Measurements from ENCODE around the gene ABI3BP. TPM values are rescaled to one million over a fixed set of nuclear protein-coding genes. Genes with fewer than 3 reads are reported as not detected.

ABI3BP gene
- total and polyA plus RNA-seq, 4 donors: 5.4 to 49.5 (median 39.3) TPM

DNA sequence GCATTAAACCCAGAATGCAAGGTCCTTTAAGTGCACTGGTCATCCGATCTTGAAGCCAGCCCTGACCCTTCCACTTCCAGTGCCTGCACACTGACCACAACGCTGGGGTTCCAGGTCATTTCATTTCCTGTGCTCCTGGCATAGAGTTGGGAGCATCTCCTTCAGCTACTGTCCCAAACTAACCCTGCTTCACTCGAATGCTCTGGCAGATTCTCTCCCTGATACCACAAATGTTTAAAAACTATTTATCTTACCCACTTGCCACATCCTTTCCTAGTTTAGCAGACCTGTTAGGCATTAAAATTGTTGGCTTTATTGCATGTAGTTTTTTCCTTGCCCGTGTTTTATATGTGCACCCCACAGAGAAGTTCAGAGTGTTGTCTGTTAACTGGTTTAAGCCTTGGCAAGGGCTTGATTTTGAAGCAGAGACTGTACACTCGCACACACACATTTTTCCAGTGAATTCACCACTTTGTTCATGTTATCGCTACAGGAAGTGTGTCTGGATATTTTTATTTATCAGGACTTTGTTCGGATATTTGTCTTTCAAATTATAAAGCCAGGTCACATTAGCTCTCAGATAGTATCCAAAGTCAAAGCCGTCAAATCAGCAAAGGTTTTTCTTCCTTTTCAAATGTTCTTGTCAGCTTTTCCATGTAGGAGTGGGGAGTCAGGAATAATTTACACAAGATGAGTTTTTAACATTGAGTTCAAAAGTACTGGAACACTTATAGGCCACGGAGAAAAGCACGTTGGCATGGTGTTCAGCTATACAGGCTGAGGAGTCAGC is 77.3 kb downstream of the ABI3BP start:
- no peak for DNase-seq (ENCODE audit: low read depth in 4 of 6, low spot score in 6 of 6)
- Histone ChIP-seq H3K27me3 (ENCODE audit: control insufficient read depth, insufficient read depth, low read length) (no peaks in the 10 kb centered on the region), H3K4me1 (ENCODE audit: control insufficient read depth, insufficient read depth, low read length) (no peaks in the 10 kb centered on the region), H3K9me3 (ENCODE audit: control insufficient read depth, insufficient read depth, low read length) (no peaks in the 10 kb centered on the region), H3K36me3 (ENCODE audit: control insufficient read depth, insufficient read depth, low read length) (no peaks in the 10 kb centered on the region), H3K4me3 (ENCODE audit: low read depth, low read length) (no peak overlapping the region), H3K27ac (ENCODE audit: low read depth, low read length) (no peak overlapping the region)
- WGBS (ENCODE audit: insufficient coverage): 76% methylated on average over 4 of the region's 10 CpGs

GRCh38 chr3:100913870-100914648 is 79.2 kb downstream of the ABI3BP start:
- H3K4me1 ChIP-seq (ENCODE audit: control insufficient read depth, insufficient read depth, low read length): no peaks in the 10 kb centered on the region

DNA sequence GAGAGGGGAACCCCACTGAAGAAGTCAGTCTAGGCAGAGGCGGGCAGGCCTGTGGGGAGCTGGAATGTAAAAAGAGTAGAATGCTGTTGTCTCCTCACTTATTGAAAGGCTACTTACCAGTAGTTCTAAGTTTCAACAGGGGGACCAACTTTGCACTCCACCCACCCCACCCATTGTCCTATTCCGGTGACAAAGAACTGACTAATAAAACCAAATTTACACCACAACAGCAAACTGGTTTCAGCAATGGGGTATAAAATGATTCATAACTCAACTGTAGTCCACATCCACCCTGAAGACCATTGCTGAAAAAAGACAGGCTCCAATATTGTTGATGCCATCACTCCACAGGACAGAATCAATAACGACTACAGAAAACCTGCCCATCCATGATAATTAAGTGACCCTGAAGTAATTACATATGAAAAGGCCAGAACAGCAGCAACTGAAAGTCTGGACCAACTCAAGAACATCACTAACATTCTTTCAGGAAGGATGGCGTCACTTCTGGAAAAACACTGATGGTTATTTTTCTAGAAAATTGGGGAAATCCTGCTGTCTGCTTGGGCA is 80.2 kb downstream of the ABI3BP start:
- no peak overlapping the region for H3K4me3 ChIP-seq (ENCODE audit: low read depth, low read length)
- no peaks in the 10 kb centered on the region for H3K27me3 ChIP-seq (ENCODE audit: control insufficient read depth, insufficient read depth, low read length)
- H3K9me3 ChIP-seq (ENCODE audit: control insufficient read depth, insufficient read depth, low read length): no peaks in the 10 kb centered on the region
- H3K27ac ChIP-seq (ENCODE audit: low read depth, low read length): no peak overlapping the region
- no peaks in the 10 kb centered on the region for H3K36me3 ChIP-seq (ENCODE audit: control insufficient read depth, insufficient read depth, low read length)
- DNase-seq (ENCODE audit: low read depth in 4 of 6, low spot score in 6 of 6): no peak
- no peaks in the 10 kb centered on the region for H3K4me1 ChIP-seq (ENCODE audit: control insufficient read depth, insufficient read depth, low read length)
- no CpG with 5 or more reads among the region's 4 CpGs for WGBS (ENCODE audit: insufficient coverage)

More at GRCh38 chr3:100913870-100914648, 79.2 kb downstream of the ABI3BP start:
- no peak overlapping the region for H3K4me3 ChIP-seq (ENCODE audit: low read depth, low read length)
- no peak overlapping the region for H3K27ac ChIP-seq (ENCODE audit: low read depth, low read length)
- no peak for DNase-seq (ENCODE audit: low read depth in 4 of 6, low spot score in 6 of 6)
- H3K9me3 ChIP-seq (ENCODE audit: control insufficient read depth, insufficient read depth, low read length): no peaks in the 10 kb centered on the region
- H3K27me3 ChIP-seq (ENCODE audit: control insufficient read depth, insufficient read depth, low read length): no peaks in the 10 kb centered on the region
- 81% methylated on average over 3 of the region's 5 CpGs for WGBS (ENCODE audit: insufficient coverage)
- H3K36me3 ChIP-seq (ENCODE audit: control insufficient read depth, insufficient read depth, low read length): no peaks in the 10 kb centered on the region

DNA sequence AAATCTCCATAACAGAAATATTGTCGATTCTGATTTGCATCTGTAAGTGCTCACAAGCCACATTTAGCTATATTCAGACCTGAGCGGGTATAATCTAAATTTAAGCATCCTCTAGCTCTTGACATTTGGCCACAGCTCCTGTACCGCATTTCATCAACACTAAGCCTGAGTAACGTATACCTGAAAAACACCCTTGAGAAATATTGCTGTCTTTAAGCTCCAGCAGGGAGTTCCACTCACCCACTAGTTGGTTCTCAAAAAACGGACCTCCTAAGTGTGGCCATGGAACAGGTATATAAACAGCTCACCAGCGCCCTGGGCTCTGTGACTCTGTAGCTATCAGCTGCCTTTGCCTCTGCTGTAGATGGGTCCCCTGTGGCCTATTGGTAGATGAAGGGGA is 80.7 kb downstream of the ABI3BP start:
- 92% methylated on average over 6 of the region's 6 CpGs for WGBS (ENCODE audit: insufficient coverage)
- Histone ChIP-seq H3K9me3 (ENCODE audit: control insufficient read depth, insufficient read depth, low read length) (no peaks in the 10 kb centered on the region), H3K4me3 (ENCODE audit: low read depth, low read length) (no peak overlapping the region), H3K36me3 (ENCODE audit: control insufficient read depth, insufficient read depth, low read length) (no peaks in the 10 kb centered on the region), H3K27ac (ENCODE audit: low read depth, low read length) (no peak overlapping the region), H3K27me3 (ENCODE audit: control insufficient read depth, insufficient read depth, low read length) (no peaks in the 10 kb centered on the region), H3K4me1 (ENCODE audit: control insufficient read depth, insufficient read depth, low read length) (no peaks in the 10 kb centered on the region)
- DNase-seq (ENCODE audit: low read depth in 4 of 6, low spot score in 6 of 6): no peak

DNA sequence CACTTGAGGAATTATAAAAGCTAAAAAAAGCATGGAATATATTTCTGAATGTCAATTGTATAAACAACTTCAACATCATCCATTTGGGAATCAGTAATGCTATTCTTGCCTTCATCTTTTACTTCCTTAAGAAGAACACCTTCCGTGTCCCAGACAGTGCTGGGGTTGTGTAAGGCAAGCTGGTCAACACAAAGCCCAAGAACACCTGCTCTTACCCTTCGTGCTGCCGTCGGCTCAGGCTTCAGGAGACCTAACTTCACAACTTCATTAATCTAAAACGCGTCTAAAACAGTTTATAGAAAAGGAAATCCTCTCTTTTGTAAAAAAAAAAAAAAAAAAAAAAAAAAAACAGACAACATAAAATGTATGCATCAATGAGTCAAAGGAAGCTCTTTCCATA is 81.3 kb downstream of the ABI3BP start:
- H3K4me3 ChIP-seq (ENCODE audit: low read depth, low read length): no peak overlapping the region
- H3K27ac ChIP-seq (ENCODE audit: low read depth, low read length): no peak overlapping the region
- no peak for DNase-seq (ENCODE audit: low read depth in 4 of 6, low spot score in 6 of 6)
- H3K27me3 ChIP-seq (ENCODE audit: control insufficient read depth, insufficient read depth, low read length): no peaks in the 10 kb centered on the region
- no peaks in the 10 kb centered on the region for H3K4me1 ChIP-seq (ENCODE audit: control insufficient read depth, insufficient read depth, low read length)
- no peaks in the 10 kb centered on the region for H3K9me3 ChIP-seq (ENCODE audit: control insufficient read depth, insufficient read depth, low read length)
- no peaks in the 10 kb centered on the region for H3K36me3 ChIP-seq (ENCODE audit: control insufficient read depth, insufficient read depth, low read length)
- WGBS (ENCODE audit: insufficient coverage): 83% methylated on average over 1 of the region's 6 CpGs

DNA sequence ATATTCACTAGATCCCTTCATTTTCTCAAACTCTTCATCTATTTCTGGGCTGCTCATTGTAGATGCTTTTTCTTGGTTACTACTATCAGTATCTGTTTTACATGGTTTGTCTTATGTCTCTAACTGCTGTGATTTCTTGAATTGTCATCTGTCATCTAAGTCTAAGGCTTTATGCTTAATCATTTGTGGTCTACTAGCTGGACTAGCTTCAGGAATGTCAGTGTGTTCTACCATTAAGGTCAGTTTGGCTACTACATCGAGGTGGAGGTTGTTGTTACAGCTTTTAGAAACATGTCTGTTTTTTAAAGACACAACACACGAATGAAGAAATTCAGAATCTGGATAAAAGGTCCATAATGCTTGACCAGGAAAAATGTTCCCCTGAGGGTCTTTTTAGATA is 82.2 kb downstream of the ABI3BP start:
- no peak overlapping the region for H3K27ac ChIP-seq (ENCODE audit: low read depth, low read length)
- no peaks in the 10 kb centered on the region for H3K9me3 ChIP-seq (ENCODE audit: control insufficient read depth, insufficient read depth, low read length)
- DNase-seq (ENCODE audit: low read depth in 4 of 6, low spot score in 6 of 6): no peak
- no peaks in the 10 kb centered on the region for H3K27me3 ChIP-seq (ENCODE audit: control insufficient read depth, insufficient read depth, low read length)
- H3K4me1 ChIP-seq (ENCODE audit: control insufficient read depth, insufficient read depth, low read length): no peaks in the 10 kb centered on the region
- no CpG with 5 or more reads among the region's 2 CpGs for WGBS (ENCODE audit: insufficient coverage)
- no peaks in the 10 kb centered on the region for H3K36me3 ChIP-seq (ENCODE audit: control insufficient read depth, insufficient read depth, low read length)
- no peak overlapping the region for H3K4me3 ChIP-seq (ENCODE audit: low read depth, low read length)

DNA sequence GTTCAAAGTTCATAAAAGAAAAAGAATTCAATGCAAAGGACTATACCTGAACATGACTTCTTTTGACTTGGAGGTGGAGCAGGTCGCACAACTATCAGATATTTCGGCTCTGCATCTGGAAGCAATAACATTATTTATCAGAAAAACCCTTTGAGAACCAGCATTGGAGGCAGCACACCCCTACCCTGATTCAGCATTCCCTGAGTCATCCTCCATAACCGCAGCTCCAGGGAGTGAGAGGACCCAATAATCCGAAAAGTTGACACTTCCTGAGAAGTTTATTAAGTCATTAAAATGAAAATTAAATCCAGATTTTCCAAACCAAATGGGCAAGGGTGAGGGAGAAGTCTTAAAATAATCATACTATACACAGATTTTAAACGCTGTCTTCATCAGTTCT is 90.6 kb downstream of the ABI3BP start:
- Histone ChIP-seq H3K27ac (ENCODE audit: low read depth, low read length) (no peak overlapping the region), H3K4me3 (ENCODE audit: low read depth, low read length) (no peak overlapping the region), H3K36me3 (ENCODE audit: control insufficient read depth, insufficient read depth, low read length) (no peaks in the 10 kb centered on the region), H3K27me3 (ENCODE audit: control insufficient read depth, insufficient read depth, low read length) (no peaks in the 10 kb centered on the region), H3K4me1 (ENCODE audit: control insufficient read depth, insufficient read depth, low read length) (no peaks in the 10 kb centered on the region), H3K9me3 (ENCODE audit: control insufficient read depth, insufficient read depth, low read length) (no peaks in the 10 kb centered on the region)
- 88% methylated on average over 2 of the region's 5 CpGs for WGBS (ENCODE audit: insufficient coverage)
- no peak for DNase-seq (ENCODE audit: low read depth in 4 of 6, low spot score in 6 of 6)

- no peak for DNase-seq (ENCODE audit: low read depth in 4 of 6, low spot score in 6 of 6)
- no peaks in the 10 kb centered on the region for H3K27me3 ChIP-seq (ENCODE audit: control insufficient read depth, insufficient read depth, low read length)
- H3K27ac ChIP-seq (ENCODE audit: low read depth, low read length): no peak overlapping the region
- H3K36me3 ChIP-seq (ENCODE audit: control insufficient read depth, insufficient read depth, low read length): no peaks in the 10 kb centered on the region
- no peaks in the 10 kb centered on the region for H3K9me3 ChIP-seq (ENCODE audit: control insufficient read depth, insufficient read depth, low read length)
- H3K4me3 ChIP-seq (ENCODE audit: low read depth, low read length): no peak overlapping the region
- H3K4me1 ChIP-seq (ENCODE audit: control insufficient read depth, insufficient read depth, low read length): no peaks in the 10 kb centered on the region
- no CpG with 5 or more reads among the region's 2 CpGs for WGBS (ENCODE audit: insufficient coverage)
Measured at GRCh38 chr3:100900671-100901335, 92.4 kb downstream of the ABI3BP start.

DNA sequence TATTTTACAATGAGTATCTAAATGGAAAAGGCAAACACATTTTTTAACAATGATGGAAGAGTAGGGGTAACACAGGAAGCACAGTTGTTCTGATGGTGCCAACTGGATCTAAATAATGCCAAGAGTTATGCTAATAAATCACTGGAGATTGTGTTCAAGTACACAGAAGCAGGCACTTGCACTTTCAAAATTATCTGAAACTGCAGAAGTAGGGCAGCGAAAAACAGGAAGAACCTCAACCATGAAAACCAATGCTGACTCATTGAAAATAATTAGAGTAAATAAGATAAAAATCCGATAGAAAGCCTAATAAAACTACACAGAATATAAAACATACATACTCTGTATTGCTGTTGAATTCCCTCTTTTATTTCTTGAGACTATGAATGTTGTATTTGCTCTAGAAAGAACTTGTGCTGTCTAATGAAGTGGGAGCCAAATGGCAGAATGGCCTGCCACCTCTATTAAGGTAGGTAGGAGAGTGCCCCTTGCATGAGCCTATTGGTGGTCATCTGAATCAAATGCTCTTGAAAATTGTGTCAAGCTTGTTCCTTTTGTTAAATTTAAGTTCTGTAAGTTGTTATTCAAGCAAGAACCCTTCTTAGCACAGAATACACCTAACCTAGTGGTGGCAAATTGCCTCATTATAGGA is 93.7 kb downstream of the ABI3BP start:
- Histone ChIP-seq H3K27me3 (ENCODE audit: control insufficient read depth, insufficient read depth, low read length) (no peaks in the 10 kb centered on the region), H3K27ac (ENCODE audit: low read depth, low read length) (no peak overlapping the region), H3K9me3 (ENCODE audit: control insufficient read depth, insufficient read depth, low read length) (no peaks in the 10 kb centered on the region), H3K36me3 (ENCODE audit: control insufficient read depth, insufficient read depth, low read length) (no peaks in the 10 kb centered on the region), H3K4me3 (ENCODE audit: low read depth, low read length) (no peak overlapping the region), H3K4me1 (ENCODE audit: control insufficient read depth, insufficient read depth, low read length) (no peaks in the 10 kb centered on the region)
- no peak for DNase-seq (ENCODE audit: low read depth in 4 of 6, low spot score in 6 of 6)
- no CpG with 5 or more reads among the region's 2 CpGs for WGBS (ENCODE audit: insufficient coverage)

Data from spinal cord (tissue), 10 donors.